Keratinocyte (primary cell): ENCODE results near the gene BCAR3.

Experiments
- CTCF ChIP-seq, 3 experiments: IDR thresholded peaks in 1 of 3; conservative IDR thresholded peaks in 1 of 3; optimal IDR thresholded peaks in 1 of 3; 2 replicates in 2 of 3; 3 replicates in 1 of 3; pipeline versions ENCODE3 to v1.5.1; 2011; ENCODE audit warnings: low read length in 3 of 3, mild to moderate bottlenecking in 3 of 3, moderate library complexity in 2 of 3, control low read depth in 1 of 3, inconsistent platforms in 1 of 3; ENCODE audit not compliant: insufficient read depth in 2 of 3; ENCODE audit errors: extremely low read depth in 1 of 3
- EZH2 ChIP-seq: IDR thresholded peaks from one replicate; pipeline ENCODE4 v1.6.1; 2012; ENCODE audit warnings: inconsistent platforms, mild to moderate bottlenecking, low read length, moderate library complexity

- TF ChIP-seq CTCF (optimal IDR thresholded peaks at IDR 0.05 in 1 of 3, IDR thresholded peaks at IDR 0.05 in 1 of 3, conservative IDR thresholded peaks at IDR 0.05 in 1 of 3; ENCODE audit: extremely low read depth in 1 of 3, insufficient read depth in 2 of 3, low read length in 3 of 3), result no peak
- TF ChIP-seq EZH2, result no peak
Measured at GRCh38 chr1:93609536-93609935, 72.1 kb downstream of the BCAR3 start.
